Tracheal epithelial cell (primary cell): ENCODE data around the gene HMOX2. TPM values are rescaled to one million over a fixed set of nuclear protein-coding genes. Genes with fewer than 3 reads are reported as not detected.

ENCODE experiments used
- total RNA-seq: library from RNA; depleted of rRNA; stranded (reverse); fragments of >200 nt; gene quantifications from 2 replicates; pipeline ENCODE4 v1.2.1, GENCODE V29; 2014

The HMOX2 gene
- total RNA-seq: 45.8 and 119 TPM in 2 replicates

DNA sequence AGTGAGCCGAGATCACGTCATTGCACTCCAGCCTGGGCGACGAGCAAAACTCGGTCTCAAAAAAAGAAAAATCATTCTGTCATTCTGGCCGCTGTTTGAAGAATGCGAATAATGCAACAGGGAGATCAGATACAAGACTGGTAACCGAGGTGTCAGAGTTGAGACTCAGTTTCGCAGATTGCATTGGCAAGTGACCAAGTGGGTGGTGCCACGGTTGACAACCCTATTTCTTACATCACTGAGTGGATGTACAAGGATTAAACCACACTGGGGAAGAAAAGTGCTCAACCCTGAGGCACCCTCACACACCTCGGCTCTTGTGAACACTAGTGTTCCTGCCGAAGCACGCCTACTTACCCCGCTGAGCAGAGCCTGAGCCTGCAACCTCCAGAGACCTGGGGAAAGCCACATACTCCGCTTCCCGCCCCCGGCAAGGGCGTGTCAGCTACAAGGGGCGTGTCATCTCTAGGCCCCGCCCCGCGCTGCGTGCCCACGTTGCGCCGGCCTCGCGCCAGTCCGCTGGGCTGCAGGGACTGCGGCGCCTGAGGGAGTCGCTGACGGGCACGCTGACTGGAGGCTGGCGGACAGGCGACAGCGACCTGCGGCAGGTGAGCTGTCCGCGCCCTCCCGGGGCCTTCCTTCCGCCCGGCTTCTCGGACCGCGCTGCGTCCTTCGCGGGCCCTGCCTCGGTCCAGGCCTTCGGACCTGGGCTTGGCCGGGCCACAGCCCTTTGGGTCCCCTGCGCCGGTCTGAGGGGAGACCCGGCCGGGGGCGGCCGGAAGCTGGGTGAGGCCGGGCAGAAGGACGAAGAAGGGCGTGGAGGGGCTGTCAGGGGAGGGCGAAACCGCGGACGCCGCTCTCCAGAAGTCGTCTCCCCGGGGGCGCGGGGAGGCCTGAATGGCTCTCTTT, at the start of gene HMOX2:
Gene HMOX2 (plus strand): TSS at position 519 of the 909 bp plus-strand sequence. CDS start 29,127 bp downstream, outside the sequence.

DNA sequence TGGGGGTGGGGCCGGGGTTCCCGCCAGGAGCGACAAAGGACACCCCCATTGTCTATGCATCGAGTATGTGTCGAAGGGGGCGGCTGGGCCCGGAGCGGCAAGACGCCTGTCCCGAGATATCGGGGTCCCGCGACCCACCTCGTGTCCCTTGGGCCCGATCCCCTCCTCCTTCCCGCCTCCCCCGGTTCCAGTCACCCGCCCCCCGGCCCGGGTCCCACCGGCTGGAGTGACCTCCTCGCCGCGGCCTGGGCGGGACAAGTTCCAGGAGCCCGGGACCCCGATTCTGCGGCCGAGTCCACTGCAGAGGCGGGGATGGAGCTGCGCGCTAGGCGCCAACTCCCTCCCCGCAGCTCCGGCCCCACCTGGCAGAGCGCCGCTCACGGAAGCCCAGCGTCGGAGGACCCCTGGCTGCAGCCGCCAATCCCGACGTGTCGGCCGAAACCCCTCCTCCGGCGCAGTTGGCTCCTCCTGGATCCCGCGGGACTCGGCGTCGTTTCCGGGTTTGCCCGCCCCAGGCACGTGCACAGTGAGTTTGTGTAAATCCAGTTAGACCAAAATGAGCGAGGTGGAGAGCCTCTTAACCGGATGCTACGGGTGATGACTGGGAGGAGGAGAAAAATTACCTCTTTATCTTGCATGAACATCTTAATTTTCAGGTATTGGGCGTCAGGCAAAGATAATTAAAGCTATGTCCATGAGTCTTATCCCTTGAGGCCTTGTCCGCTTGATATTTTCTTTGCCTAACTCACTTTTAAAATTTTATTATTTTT, 1.8 kb upstream of the HMOX2 start, which contains the start of gene NMRAL1:
Gene NMRAL1 (minus strand): TSS at position 434 of the 770 bp plus-strand sequence. CDS start 493 bp downstream, outside the sequence.

DNA sequence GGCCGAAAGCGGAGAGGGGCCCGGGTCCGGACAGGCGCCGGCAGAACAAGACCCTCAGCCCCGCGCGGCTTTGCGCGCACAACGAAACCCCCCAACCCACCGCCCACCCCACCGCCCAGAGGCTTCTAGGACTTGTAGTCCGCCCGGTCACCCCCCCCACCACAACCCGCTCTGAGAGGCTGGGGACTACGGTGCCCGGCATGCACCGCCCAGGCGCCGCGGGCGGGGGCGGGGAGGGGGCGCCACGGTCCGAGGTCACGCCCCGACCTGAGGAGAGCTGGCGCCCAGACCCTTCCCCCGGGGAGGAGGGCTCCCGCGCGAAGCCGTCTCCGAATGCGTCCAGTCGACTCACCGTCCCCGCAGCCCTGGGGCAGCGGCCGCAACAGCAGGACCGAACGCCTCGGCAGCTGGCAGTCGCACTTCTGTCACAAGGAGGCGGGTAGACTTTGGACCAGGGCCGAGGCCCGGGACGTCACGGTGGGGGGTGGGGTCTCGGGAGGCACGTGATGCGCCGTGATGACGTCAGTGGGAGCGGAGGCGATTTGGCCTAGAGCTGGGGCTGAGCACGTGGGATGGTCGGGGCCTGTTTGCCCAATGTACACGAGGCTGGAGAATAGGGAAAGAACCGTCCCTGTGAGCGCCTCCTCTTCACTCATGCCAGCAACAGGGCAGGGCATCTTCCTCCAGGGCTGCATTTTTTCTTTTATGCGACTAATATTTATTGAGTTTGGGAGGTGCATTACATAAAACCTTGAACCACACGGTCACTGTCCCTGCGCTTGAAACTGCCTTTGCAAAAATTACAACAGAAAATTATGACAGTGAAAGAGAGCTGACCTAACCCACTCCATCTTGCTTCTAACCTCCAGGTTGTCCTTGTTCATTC, 62.4 kb downstream of the HMOX2 start, which contains the start of gene CDIP1:
Gene CDIP1 (minus strand): TSS at position 424 of the 886 bp plus-strand sequence. CDS start 24,643 bp downstream, outside the sequence.

GRCh38 chr16:4556112-4556511, 79.9 kb downstream of the HMOX2 start, which contains the start of gene C16orf96:
Gene C16orf96, plus strand, starts transcription at chr16:4556340. Its CDS starts 150 bp downstream, at chr16:4556490.

Other genes with a start within 250 kb of the HMOX2 start
- under 0.01 TPM in 1 of 2 replicates, not detected in the other for gene SRL, start 234.3 kb upstream of the HMOX2 start, total RNA-seq
- 6.0 and 14.7 TPM in 2 replicates for gene TFAP4, start 203.4 kb upstream of the HMOX2 start, total RNA-seq
- 1.3 and 1.4 TPM in 2 replicates for gene GLIS2, start 160.3 kb upstream of the HMOX2 start, total RNA-seq
- gene PAM16, start 125.1 kb upstream of the HMOX2 start, total RNA-seq: 42.6 and 45.8 TPM in 2 replicates
- 7.5 and 15.4 TPM in 2 replicates for gene VASN, start 104.5 kb upstream of the HMOX2 start, total RNA-seq
- gene CORO7, start 59.8 kb upstream of the HMOX2 start, total RNA-seq: 7.2 and 18.6 TPM in 2 replicates
- 67.0 and 74.0 TPM in 2 replicates for gene DNAJA3, start 50.5 kb upstream of the HMOX2 start, total RNA-seq
- 52.0 and 96.1 TPM in 2 replicates for gene NMRAL1, start 1.8 kb upstream of the HMOX2 start, total RNA-seq
- 9.4 and 15.1 TPM in 2 replicates for gene CDIP1, start 62.4 kb downstream of the HMOX2 start, total RNA-seq
- gene C16orf96, start 79.9 kb downstream of the HMOX2 start, total RNA-seq: under 0.01 TPM in 1 of 2 replicates, not detected in the other
- gene UBALD1, start 138.5 kb downstream of the HMOX2 start, total RNA-seq: 5.5 and 6.3 TPM in 2 replicates
- 10.2 and 15.4 TPM in 2 replicates for gene MGRN1, start 148.4 kb downstream of the HMOX2 start, total RNA-seq
- 21.7 and 31.5 TPM in 2 replicates for gene NUDT16L1, start 217.2 kb downstream of the HMOX2 start, total RNA-seq